ENCODE results near the gene HNRNPUL1. TPM values are rescaled to one million over a fixed set of nuclear protein-coding genes. Genes with fewer than 3 reads are reported as not detected.

Gene HNRNPUL1
- total RNA-seq, 4 donors from 2014 or later = 98.1 to 127 (median 113) TPM

DNA sequence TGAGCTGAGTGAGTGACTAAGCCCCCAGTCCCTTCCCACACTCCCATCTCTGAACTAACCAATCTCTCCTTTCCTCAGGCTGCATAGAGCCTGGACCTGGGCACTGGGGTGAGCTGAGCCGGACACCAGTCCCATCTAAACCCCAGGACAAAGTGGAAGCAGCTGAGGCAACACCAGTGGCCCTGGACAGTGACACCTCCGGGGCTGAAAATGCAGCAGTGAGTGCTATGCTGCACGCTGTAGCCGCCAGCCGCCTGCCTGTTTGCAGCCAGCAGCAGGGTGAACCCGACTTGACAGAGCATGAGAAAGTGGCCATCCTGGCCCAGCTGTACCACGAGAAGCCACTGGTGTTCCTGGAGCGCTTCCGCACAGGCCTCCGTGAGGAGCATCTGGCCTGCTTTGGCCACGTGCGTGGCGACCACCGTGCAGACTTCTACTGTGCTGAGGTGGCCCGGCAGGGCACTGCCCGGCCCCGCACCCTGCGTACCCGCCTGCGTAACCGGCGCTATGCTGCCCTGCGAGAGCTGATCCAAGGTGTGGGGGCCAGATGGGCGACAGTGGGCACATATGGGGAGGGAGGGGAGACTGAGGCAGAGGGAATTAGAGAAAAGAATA is 52.2 kb downstream of the HNRNPUL1 start:
- Histone ChIP-seq H3K4me1 (peaks cover 4 to 23% (median 5%) of the 10 kb centered on the region in 3 donors), H3K36me3 (peaks cover 27 to 95% (median 45%) of the 10 kb centered on the region in 3 donors), H3K27me3 (no peaks in the 10 kb centered on the region), H3K4me3 (no peak overlapping the region), H3K27ac (no peak overlapping the region), H3K9me3 (no peaks in the 10 kb centered on the region)
- DNase-seq = no peak
- WGBS, 2 donors = 76 to 95% methylated on average over 2 to 14 of the region's 24 CpGs
- TF ChIP-seq, protein P1, sequence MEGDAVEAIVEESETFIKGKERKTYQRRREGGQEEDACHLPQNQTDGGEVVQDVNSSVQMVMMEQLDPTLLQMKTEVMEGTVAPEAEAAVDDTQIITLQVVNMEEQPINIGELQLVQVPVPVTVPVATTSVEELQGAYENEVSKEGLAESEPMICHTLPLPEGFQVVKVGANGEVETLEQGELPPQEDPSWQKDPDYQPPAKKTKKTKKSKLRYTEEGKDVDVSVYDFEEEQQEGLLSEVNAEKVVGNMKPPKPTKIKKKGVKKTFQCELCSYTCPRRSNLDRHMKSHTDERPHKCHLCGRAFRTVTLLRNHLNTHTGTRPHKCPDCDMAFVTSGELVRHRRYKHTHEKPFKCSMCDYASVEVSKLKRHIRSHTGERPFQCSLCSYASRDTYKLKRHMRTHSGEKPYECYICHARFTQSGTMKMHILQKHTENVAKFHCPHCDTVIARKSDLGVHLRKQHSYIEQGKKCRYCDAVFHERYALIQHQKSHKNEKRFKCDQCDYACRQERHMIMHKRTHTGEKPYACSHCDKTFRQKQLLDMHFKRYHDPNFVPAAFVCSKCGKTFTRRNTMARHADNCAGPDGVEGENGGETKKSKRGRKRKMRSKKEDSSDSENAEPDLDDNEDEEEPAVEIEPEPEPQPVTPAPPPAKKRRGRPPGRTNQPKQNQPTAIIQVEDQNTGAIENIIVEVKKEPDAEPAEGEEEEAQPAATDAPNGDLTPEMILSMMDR (IDR thresholded peaks at IDR 0.05) = no peak
- TF ChIP-seq POLR2A (IDR thresholded peaks at IDR 0.05) = no peak
- intact Hi-C loops (cut with DNase I) = no loop called here

DNA sequence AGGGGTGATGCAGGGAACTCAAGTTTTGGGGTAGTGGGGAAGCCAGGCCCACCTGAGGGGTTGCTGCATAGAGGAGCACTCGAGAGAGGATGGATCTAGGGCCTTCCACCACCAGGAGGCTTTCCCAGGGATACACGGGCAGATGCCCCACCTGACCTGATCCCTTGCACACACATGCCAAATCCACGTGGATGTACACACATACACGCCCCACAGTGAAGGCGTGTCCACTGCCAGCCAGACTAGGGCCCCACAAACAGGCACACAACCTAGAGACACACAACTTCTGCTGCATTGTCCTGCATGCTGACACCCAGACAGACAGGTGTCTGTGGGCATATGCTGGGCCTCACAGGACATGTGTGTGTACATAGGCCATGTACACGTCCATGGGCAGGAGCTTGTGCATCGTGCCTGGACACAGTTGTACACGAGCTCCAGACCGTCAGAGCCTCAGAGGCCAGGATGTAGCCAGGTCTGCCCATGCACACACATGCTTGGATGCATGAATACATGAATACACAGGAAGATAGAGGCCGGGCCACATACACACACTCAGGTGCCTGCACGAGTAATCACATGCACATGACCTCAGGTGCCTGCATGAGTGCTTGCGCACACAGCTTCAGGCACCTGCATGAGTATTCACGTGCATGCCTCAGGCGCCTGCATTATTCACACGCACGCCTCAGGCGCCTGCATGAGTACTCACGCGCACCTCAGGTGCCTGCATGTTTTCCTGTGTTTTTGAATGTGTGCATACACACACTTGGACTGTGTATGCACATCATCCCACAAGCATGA is 54.7 kb downstream of the HNRNPUL1 start:
- Histone ChIP-seq H3K27ac (no peak overlapping the region), H3K4me3 (no peak overlapping the region), H3K27me3 (no peaks in the 10 kb centered on the region), H3K9me3 (no peaks in the 10 kb centered on the region), H3K4me1 (peaks cover 7 to 30% (median 23%) of the 10 kb centered on the region in 3 donors), H3K36me3 (peaks cover 21 to 94% (median 36%) of the 10 kb centered on the region in 3 donors)
- DNase-seq = no peak
- WGBS, 2 donors = 75 to 76% methylated on average over 11 to 15 of the region's 19 CpGs
- intact Hi-C loops (cut with DNase I) = no loop called here
- TF ChIP-seq POLR2A (IDR thresholded peaks at IDR 0.05) = no peak
- TF ChIP-seq, protein P1 (IDR thresholded peaks at IDR 0.05) = no peak

DNA sequence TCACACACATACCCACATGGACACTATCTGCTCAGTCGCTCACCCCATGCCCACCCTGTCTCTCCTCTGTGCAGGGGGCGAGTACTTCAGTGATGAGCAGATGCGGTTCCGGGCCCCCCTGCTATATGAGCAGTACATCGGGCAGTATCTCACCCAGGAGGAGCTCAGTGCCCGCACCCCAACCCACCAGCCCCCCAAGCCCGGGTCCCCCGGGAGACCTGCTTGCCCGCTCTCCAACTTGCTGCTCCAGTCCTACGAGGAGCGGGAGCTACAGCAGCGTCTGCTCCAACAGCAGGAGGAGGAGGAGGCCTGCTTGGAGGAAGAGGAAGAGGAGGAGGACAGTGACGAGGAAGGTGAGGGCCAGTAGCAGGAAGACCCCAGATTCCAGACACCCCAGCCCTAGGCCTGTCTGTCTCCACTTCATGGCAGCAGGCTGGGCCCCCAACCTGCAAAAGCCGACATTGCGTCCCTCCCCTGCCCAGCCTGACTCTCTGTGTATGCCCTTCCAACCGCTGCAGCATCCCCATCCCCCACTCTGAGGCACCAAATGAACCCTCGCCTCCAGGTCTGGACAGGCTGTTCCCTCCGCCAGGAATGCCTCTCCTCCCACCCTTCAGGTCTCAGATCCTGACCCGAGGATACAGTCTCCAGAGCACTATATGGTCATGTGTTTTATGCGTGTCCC is 55.5 kb downstream of the HNRNPUL1 start:
- TF ChIP-seq, protein P1 (IDR thresholded peaks at IDR 0.05) = no peak
- TF ChIP-seq POLR2A (IDR thresholded peaks at IDR 0.05) = no peak
- Histone ChIP-seq H3K4me3 (no peak overlapping the region), H3K36me3 (peaks cover 21 to 86% (median 36%) of the 10 kb centered on the region in 3 donors), H3K27me3 (no peaks in the 10 kb centered on the region), H3K9me3 (no peaks in the 10 kb centered on the region), H3K4me1 (peaks cover 12 to 37% (median 31%) of the 10 kb centered on the region in 3 donors), H3K27ac (no peak overlapping the region)
- WGBS, 2 donors = 94 to 100% methylated on average over 1 to 4 of the region's 20 CpGs
- intact Hi-C loops (cut with DNase I) = no loop called here
- no peak for DNase-seq

DNA sequence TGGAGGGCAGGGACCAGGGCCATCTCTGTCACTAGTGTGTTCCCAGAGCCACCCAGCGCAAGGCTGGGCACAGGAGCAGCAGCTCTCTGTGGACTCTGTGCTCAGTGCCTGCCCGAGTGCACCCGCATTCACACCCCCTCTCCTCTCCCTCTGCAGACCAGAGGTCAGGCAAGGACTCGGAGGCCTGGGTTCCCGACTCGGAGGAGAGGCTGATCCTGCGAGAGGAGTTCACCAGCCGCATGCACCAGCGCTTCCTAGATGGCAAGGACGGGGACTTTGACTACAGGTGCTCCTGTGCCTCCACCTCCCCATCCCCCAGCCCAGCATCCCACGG is 56.0 kb downstream of the HNRNPUL1 start:
- TF ChIP-seq, protein P1 (IDR thresholded peaks at IDR 0.05) = no peak
- TF ChIP-seq POLR2A (IDR thresholded peaks at IDR 0.05) = no peak
- WGBS, 2 donors = 87% methylated on average over 6 of the region's 11 CpGs; no CpG with 5 or more reads in 1 of the 2 donors
- Histone ChIP-seq H3K36me3 (peaks cover 21 to 81% (median 36%) of the 10 kb centered on the region in 3 donors), H3K4me1 (peaks cover 16 to 42% (median 36%) of the 10 kb centered on the region in 3 donors), H3K27ac (no peak overlapping the region), H3K9me3 (no peaks in the 10 kb centered on the region), H3K27me3 (no peaks in the 10 kb centered on the region), H3K4me3 (no peak overlapping the region)
- no peak for DNase-seq
- intact Hi-C loops (cut with DNase I) = no loop called here
